GM12891 (cell line): ENCODE data around the gene GRPEL2.

Experiments
- DNase-seq: peaks from one replicate; pipeline ENCODE4 v3.0.0; 2011; ENCODE audit warnings: low spot score; ENCODE audit not compliant: insufficient read length
- FAIRE-seq: peaks from 2 replicates; lab custom pipeline; 2011; peaks lifted over from hg19 to GRCh38; lab: Jason Lieb, UNC
- PAX5 ChIP-seq: IDR thresholded peaks from 2 replicates; pipeline ENCODE4 v1.6.1; 2011; ENCODE audit warnings: low read length, moderate library complexity, mild to moderate bottlenecking; ENCODE audit not compliant: insufficient read depth, severe bottlenecking
- POLR2A ChIP-seq: IDR thresholded peaks from 2 replicates; pipeline ENCODE4 v1.6.1; 2011; ENCODE audit warnings: low read depth, low read length, control low read depth
- POLR2AphosphoS5 ChIP-seq: IDR thresholded peaks from 2 replicates; pipeline ENCODE4 v1.6.1; 2011; ENCODE audit warnings: low read depth, low read length, control low read depth
- POU2F2 ChIP-seq: IDR thresholded peaks from 2 replicates; pipeline ENCODE4 v1.6.1; 2011; ENCODE audit warnings: low read depth, mild to moderate bottlenecking, control low read depth, low read length, moderate library complexity
- SPI1 ChIP-seq: IDR thresholded peaks from 2 replicates; pipeline ENCODE4 v1.6.1; 2011; ENCODE audit warnings: low read depth, low read length, control low read depth
- TAF1 ChIP-seq: IDR thresholded peaks from 2 replicates; pipeline ENCODE4 v1.6.1; 2011; ENCODE audit warnings: low read depth, low read length, control low read depth

The GRPEL2 gene

GRCh38 chr5:149355688-149356087 is 10.4 kb downstream of the GRPEL2 start:
- no peak for FAIRE-seq
- DNase-seq: no peak
- TF ChIP-seq PAX5: no peak
- no peak for TF ChIP-seq TAF1

DNA sequence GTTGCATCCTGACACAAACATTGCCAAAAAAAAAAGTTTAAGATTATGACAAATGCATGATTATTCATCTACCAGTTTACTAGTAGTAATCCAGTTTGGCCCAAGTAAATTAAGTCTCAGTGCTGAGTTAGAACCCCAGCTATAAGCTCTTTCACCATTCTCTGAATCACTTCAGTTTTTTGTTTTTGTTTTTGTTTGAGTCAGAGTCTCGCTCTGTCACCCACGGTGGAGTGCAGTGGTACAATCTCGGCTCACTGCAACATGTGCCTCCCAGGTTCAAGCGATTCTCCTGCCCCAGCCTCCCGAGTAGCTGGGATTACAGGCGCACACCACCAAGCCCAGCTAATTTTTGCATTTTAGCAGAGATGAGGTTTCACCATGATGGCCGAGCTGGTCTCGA is 11.1 kb downstream of the GRPEL2 start:
- no peak for TF ChIP-seq SPI1
- TF ChIP-seq POLR2AphosphoS5: no peak
- TF ChIP-seq TAF1: no peak
- no peak for TF ChIP-seq PAX5
- no peak for TF ChIP-seq POU2F2
- no peak for TF ChIP-seq POLR2A
- no peak for FAIRE-seq
- DNase-seq: no peak

- TF ChIP-seq POLR2AphosphoS5: peak; percentile 50; the same call in 1 of the 2 replicates
- no peak for TF ChIP-seq TAF1
- TF ChIP-seq PAX5: no peak
- TF ChIP-seq POLR2A: no peak
- DNase-seq: peak; percentile 96
- FAIRE-seq: peak; percentile 90
These were observed 12.3 kb downstream of the GRPEL2 start, which contains the start of gene PCYOX1L for GRCh38 chr5:149357370-149358293. Gene PCYOX1L, plus strand, starts transcription at chr5:149358046. Its CDS starts 23 bp downstream, at chr5:149358069.

- FAIRE-seq (no peak), DNase-seq (no peak)
These were observed 13.0 kb downstream of the GRPEL2 start for GRCh38 chr5:149358294-149358651.

DNA sequence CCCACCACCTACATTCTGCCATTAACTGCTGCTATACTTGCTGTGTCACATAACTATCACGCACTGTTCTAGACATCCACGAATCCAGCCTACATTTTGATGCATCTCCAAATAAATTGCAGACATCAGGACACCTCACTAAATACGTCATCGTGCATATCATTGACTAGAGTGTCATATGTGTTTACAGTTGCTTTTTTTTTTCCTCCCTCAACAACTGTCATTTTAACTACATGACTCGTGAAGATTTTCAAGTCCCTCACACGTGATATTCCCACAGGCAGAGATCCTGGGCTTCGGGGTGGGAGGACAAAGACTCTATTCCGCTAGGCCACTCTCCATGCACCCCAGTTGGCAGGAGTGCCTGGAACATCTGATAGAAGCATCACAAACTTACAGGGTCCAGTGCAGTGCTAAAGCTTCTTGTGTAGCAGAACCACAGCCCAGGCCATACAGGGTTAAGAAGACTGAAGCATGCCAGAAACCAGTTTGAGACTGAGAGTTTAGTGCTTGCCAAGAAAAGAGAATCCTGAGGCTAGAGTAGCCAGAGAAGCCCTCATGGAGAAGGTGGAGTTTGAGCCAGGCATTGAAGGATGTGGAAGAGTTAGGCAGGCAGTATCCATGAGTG is 13.7 kb downstream of the GRPEL2 start:
- no peak for TF ChIP-seq POU2F2
- TF ChIP-seq POLR2AphosphoS5: no peak
- no peak for TF ChIP-seq PAX5
- TF ChIP-seq TAF1: no peak
- no peak for TF ChIP-seq POLR2A
- no peak for TF ChIP-seq SPI1
- FAIRE-seq (no peak), DNase-seq (no peak)

More at GRCh38 chr5:149358294-149358651, 13.0 kb downstream of the GRPEL2 start:
- TF ChIP-seq SPI1 (no peak), POU2F2 (no peak), PAX5 (no peak), POLR2A (no peak), POLR2AphosphoS5 (no peak), TAF1 (no peak)

DNA sequence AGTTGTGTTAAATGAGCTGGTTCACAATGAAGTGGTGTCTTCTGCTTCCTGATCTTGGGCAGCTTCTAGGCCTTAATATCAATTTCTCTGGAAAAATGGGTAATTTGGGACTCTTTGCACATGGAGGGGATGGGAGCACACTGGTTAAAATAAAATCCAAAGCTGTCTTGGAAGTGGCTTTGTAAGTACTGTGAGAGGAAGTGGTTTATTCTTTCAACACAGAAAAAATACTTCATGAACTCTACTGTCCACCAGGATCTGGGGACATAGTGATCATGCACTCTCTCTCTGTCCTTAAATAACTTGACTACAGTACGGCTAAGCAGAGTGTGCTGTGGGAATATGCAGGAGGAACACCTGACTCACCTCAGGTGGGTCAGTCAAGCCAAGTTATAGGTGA is 15.0 kb downstream of the GRPEL2 start:
- no peak for TF ChIP-seq POLR2AphosphoS5
- TF ChIP-seq POLR2A: no peak
- TF ChIP-seq POU2F2: no peak
- TF ChIP-seq SPI1: no peak
- TF ChIP-seq PAX5: no peak
- no peak for TF ChIP-seq TAF1
- no peak for DNase-seq
- FAIRE-seq: no peak

GRCh38 chr5:149362541-149362940 is 17.2 kb downstream of the GRPEL2 start:
- DNase-seq: no peak
- FAIRE-seq: no peak
- TF ChIP-seq POLR2AphosphoS5 (no peak), PAX5 (no peak), SPI1 (no peak), TAF1 (no peak), POLR2A (no peak), POU2F2 (no peak)

- no peak for DNase-seq
- no peak for FAIRE-seq
- no peak for TF ChIP-seq TAF1
- TF ChIP-seq POLR2AphosphoS5: no peak
- no peak for TF ChIP-seq POLR2A
- TF ChIP-seq POU2F2: no peak
These were observed 18.1 kb downstream of the GRPEL2 start for GRCh38 chr5:149363358-149363757.

DNA sequence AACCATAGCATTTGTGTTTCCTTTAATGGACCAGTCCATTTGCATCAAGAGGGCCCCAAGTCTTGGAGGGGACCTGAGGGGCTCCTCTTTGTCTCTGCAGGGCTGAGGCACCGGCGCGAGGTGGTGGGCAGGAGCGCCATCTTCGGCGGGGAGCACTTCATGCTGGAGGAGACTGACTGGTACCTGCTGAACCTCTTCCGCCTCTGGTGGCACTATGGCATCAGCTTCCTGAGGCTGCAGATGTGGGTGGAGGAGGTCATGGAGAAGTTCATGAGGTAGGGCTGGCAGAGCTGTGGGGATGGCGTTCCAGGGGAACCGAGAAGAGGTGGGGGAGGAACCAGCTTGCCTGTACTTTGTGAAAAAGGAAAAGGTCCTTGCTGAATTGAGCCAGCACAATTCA is 18.6 kb downstream of the GRPEL2 start:
- TF ChIP-seq SPI1 (no peak), POLR2AphosphoS5 (no peak)

GRCh38 chr5:149364719-149365118 is 19.4 kb downstream of the GRPEL2 start:
- TF ChIP-seq PAX5: no peak
- no peak for TF ChIP-seq POU2F2
- TF ChIP-seq POLR2AphosphoS5: no peak
- no peak for TF ChIP-seq TAF1
- TF ChIP-seq POLR2A: no peak
- no peak for DNase-seq
- FAIRE-seq: no peak

More for the DNA sequence above, 18.6 kb downstream of the GRPEL2 start:
- DNase-seq (no peak), FAIRE-seq (no peak)
